ENCODE measurements around the gene CBARP. TPM values are rescaled to one million over a fixed set of nuclear protein-coding genes. Genes with fewer than 3 reads are reported as not detected.

The CBARP gene
- polyA plus RNA-seq, 2 donors: 0.95 to 1.3 TPM

DNA sequence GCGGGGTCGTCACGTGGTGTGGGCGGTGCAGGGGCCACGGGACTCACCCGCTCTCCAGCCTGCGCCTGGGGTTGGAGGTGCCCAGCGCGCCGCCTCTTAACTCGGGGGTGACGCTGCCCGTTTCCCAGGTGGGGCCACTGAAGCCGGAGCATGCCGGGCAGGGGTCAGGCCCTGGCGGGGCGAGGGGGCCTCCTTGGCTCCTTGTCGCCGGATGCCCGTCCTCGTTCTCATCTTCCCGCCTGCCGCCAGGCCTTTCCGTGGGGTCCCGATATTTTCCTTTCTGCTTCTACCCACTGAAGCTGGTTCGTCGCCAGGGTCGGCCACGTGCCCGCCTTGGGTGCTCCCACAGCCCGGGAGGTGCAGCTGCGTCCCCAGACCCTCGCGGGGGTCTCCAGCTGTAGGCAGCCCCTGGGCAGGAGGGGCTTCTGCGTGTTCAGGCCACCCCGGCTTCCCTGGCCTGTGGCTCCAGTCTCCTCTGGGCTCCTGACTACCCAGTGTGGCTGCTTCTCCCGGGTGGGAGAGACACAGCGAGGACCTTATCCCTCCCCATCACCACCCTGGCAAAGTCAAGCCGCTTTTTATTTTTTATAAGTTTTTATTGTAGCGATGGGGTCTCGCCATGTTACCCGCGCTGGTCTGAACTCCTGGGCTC lies 38.3 kb upstream of the CBARP start:
- Histone ChIP-seq H3K27ac (ENCODE audit: low read depth in 2 of 2, low read length in 1 of 2) (peak overlapping the region; percentile 99), H3K36me3 (ENCODE audit: control insufficient read depth in 2 of 2, insufficient read depth in 2 of 2, low read length in 1 of 2) (peaks cover 10 to 57% of the 10 kb centered on the region in 2 donors), H3K4me3 (ENCODE audit: low read depth in 1 of 2, low read length in 2 of 2) (peak overlapping the region; percentile 51 to 76), H3K9me3 (ENCODE audit: control insufficient read depth in 2 of 2, insufficient read depth in 1 of 2, low read depth in 1 of 2, low read length in 1 of 2) (no peaks in the 10 kb centered on the region), H3K4me1 (ENCODE audit: control insufficient read depth in 2 of 2, insufficient read depth in 2 of 2, low read length in 1 of 2) (peaks cover 0 to 34% of the 10 kb centered on the region in 2 donors), H3K27me3 (ENCODE audit: control insufficient read depth in 1 of 2, insufficient read depth in 2 of 2, low read length in 2 of 2) (no peaks in the 10 kb centered on the region)
- WGBS, 2 donors: 6 to 8% methylated on average over 41 to 43 of the region's 43 CpGs

- peaks cover 10 to 61% of the 10 kb centered on the region in 2 donors for H3K36me3 ChIP-seq (ENCODE audit: control insufficient read depth in 2 of 2, insufficient read depth in 2 of 2, low read length in 1 of 2)
- H3K4me1 ChIP-seq (ENCODE audit: control insufficient read depth in 2 of 2, insufficient read depth in 2 of 2, low read length in 1 of 2): peaks cover 0 to 39% of the 10 kb centered on the region in 2 donors
- H3K4me3 ChIP-seq (ENCODE audit: low read depth in 1 of 2, low read length in 2 of 2): peak within 1 kb of the TSS; percentile 51 to 76
- H3K9me3 ChIP-seq (ENCODE audit: control insufficient read depth in 2 of 2, insufficient read depth in 1 of 2, low read depth in 1 of 2, low read length in 1 of 2): no peaks in the 10 kb centered on the region
- no peaks in the 10 kb centered on the region for H3K27me3 ChIP-seq (ENCODE audit: control insufficient read depth in 1 of 2, insufficient read depth in 2 of 2, low read length in 2 of 2)
- 0 to 1% methylated on average over 85 to 98 of the region's 98 CpGs for WGBS, 2 donors
- H3K27ac ChIP-seq (ENCODE audit: low read depth in 2 of 2, low read length in 1 of 2): peak within 1 kb of the TSS; percentile 99
Observed at GRCh38 chr19:1275260-1275975, 37.6 kb upstream of the CBARP start, which contains the start of gene FAM174C. Gene FAM174C (plus strand): TSS chr19:1275530. CDS start chr19:1275550, 20 bp downstream.

DNA sequence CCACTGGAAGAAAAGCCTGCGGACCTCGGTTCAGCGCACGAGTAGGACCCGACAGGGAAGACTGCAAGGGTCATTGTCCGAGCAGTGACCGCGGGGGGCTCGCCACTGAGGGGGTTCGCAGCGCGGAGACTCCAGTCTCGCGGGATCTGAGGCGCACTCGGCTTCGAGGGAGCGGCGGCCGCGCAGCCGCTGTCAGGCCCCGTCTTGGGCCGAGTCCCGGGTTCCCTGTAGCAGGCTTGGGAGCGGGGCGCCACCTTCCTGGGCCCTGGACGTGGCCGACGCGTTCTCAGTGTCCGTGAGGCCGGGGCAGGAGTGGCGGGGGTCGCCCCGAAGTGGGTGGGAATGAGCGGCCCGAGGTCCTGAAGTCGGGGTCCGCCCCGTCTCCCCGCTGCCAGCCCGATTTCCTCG lies 37.1 kb upstream of the CBARP start:
- Histone ChIP-seq H3K4me3 (ENCODE audit: low read depth in 1 of 2, low read length in 2 of 2) (peak overlapping the region; percentile 51 to 76), H3K27me3 (ENCODE audit: control insufficient read depth in 1 of 2, insufficient read depth in 2 of 2, low read length in 2 of 2) (no peaks in the 10 kb centered on the region), H3K27ac (ENCODE audit: low read depth in 2 of 2, low read length in 1 of 2) (peak overlapping the region; percentile 99), H3K36me3 (ENCODE audit: control insufficient read depth in 2 of 2, insufficient read depth in 2 of 2, low read length in 1 of 2) (peaks cover 10 to 57% of the 10 kb centered on the region in 2 donors), H3K4me1 (ENCODE audit: control insufficient read depth in 2 of 2, insufficient read depth in 2 of 2, low read length in 1 of 2) (peaks cover 0 to 39% of the 10 kb centered on the region in 2 donors), H3K9me3 (ENCODE audit: control insufficient read depth in 2 of 2, insufficient read depth in 1 of 2, low read depth in 1 of 2, low read length in 1 of 2) (no peaks in the 10 kb centered on the region)
- WGBS, 2 donors: 18 to 19% methylated on average over 33 to 44 of the region's 44 CpGs

- Histone ChIP-seq H3K4me1 (ENCODE audit: control insufficient read depth in 2 of 2, insufficient read depth in 2 of 2, low read length in 1 of 2) (peaks cover 0 to 39% of the 10 kb centered on the region in 2 donors), H3K27me3 (ENCODE audit: control insufficient read depth in 1 of 2, insufficient read depth in 2 of 2, low read length in 2 of 2) (no peaks in the 10 kb centered on the region), H3K36me3 (ENCODE audit: control insufficient read depth in 2 of 2, insufficient read depth in 2 of 2, low read length in 1 of 2) (peaks cover 8 to 53% of the 10 kb centered on the region in 2 donors), H3K9me3 (ENCODE audit: control insufficient read depth in 2 of 2, insufficient read depth in 1 of 2, low read depth in 1 of 2, low read length in 1 of 2) (no peaks in the 10 kb centered on the region), H3K4me3 (ENCODE audit: low read depth in 1 of 2, low read length in 2 of 2) (peak overlapping the region; percentile 51 to 76), H3K27ac (ENCODE audit: low read depth in 2 of 2, low read length in 1 of 2) (peak overlapping the region; percentile 99)
- WGBS, 2 donors: 52 to 64% methylated on average over 41 to 46 of the region's 46 CpGs
Observed at GRCh38 chr19:1274081-1274851, 36.5 kb upstream of the CBARP start.

- peaks cover 3 to 46% of the 10 kb centered on the region in 2 donors for H3K36me3 ChIP-seq (ENCODE audit: control insufficient read depth in 2 of 2, insufficient read depth in 2 of 2, low read length in 1 of 2)
- no peaks in the 10 kb centered on the region for H3K27me3 ChIP-seq (ENCODE audit: control insufficient read depth in 1 of 2, insufficient read depth in 2 of 2, low read length in 2 of 2)
- no peak overlapping the region for H3K4me3 ChIP-seq (ENCODE audit: low read depth in 1 of 2, low read length in 2 of 2)
- 69 to 79% methylated on average over 25 of the region's 25 CpGs for WGBS, 2 donors
- H3K27ac ChIP-seq (ENCODE audit: low read depth in 2 of 2, low read length in 1 of 2): peak overlapping the region; percentile 46 to 99
- H3K4me1 ChIP-seq (ENCODE audit: control insufficient read depth in 2 of 2, insufficient read depth in 2 of 2, low read length in 1 of 2): peaks cover 0 to 42% of the 10 kb centered on the region in 2 donors
- no peaks in the 10 kb centered on the region for H3K9me3 ChIP-seq (ENCODE audit: control insufficient read depth in 2 of 2, insufficient read depth in 1 of 2, low read depth in 1 of 2, low read length in 1 of 2)
Observed at GRCh38 chr19:1273263-1274041, 35.6 kb upstream of the CBARP start.

GRCh38 chr19:1272423-1273262 lies 34.8 kb upstream of the CBARP start:
- H3K27me3 ChIP-seq (ENCODE audit: control insufficient read depth in 1 of 2, insufficient read depth in 2 of 2, low read length in 2 of 2): no peaks in the 10 kb centered on the region
- peak overlapping the region; percentile 46 to 100 for H3K27ac ChIP-seq (ENCODE audit: low read depth in 2 of 2, low read length in 1 of 2)
- peaks cover 4 to 50% of the 10 kb centered on the region in 2 donors for H3K4me1 ChIP-seq (ENCODE audit: control insufficient read depth in 2 of 2, insufficient read depth in 2 of 2, low read length in 1 of 2)
- peaks cover 3 to 43% of the 10 kb centered on the region in 2 donors for H3K36me3 ChIP-seq (ENCODE audit: control insufficient read depth in 2 of 2, insufficient read depth in 2 of 2, low read length in 1 of 2)
- H3K4me3 ChIP-seq (ENCODE audit: low read depth in 1 of 2, low read length in 2 of 2): peak overlapping the region in 1 of 2 donors; percentile 59
- 58 to 62% methylated on average over 33 of the region's 33 CpGs for WGBS, 2 donors
- no peaks in the 10 kb centered on the region for H3K9me3 ChIP-seq (ENCODE audit: control insufficient read depth in 2 of 2, insufficient read depth in 1 of 2, low read depth in 1 of 2, low read length in 1 of 2)

- Histone ChIP-seq H3K27ac (ENCODE audit: low read depth in 2 of 2, low read length in 1 of 2) (peak overlapping the region in 1 of 2 donors; percentile 100), H3K36me3 (ENCODE audit: control insufficient read depth in 2 of 2, insufficient read depth in 2 of 2, low read length in 1 of 2) (peaks cover 3 to 40% of the 10 kb centered on the region in 2 donors), H3K4me1 (ENCODE audit: control insufficient read depth in 2 of 2, insufficient read depth in 2 of 2, low read length in 1 of 2) (peaks cover 6 to 55% of the 10 kb centered on the region in 2 donors), H3K9me3 (ENCODE audit: control insufficient read depth in 2 of 2, insufficient read depth in 1 of 2, low read depth in 1 of 2, low read length in 1 of 2) (no peaks in the 10 kb centered on the region), H3K27me3 (ENCODE audit: control insufficient read depth in 1 of 2, insufficient read depth in 2 of 2, low read length in 2 of 2) (no peaks in the 10 kb centered on the region), H3K4me3 (ENCODE audit: low read depth in 1 of 2, low read length in 2 of 2) (peak overlapping the region; percentile 8 to 59)
- WGBS, 2 donors: 57 to 61% methylated on average over 34 to 37 of the region's 37 CpGs
Observed at GRCh38 chr19:1271528-1272422, 34.0 kb upstream of the CBARP start.

Measured in esophagus (tissue), 2 donors.